Cardiac muscle cell (in vitro differentiated cells and primary cell): ENCODE measurements around the gene SPRR2G. TPM values are rescaled to one million over a fixed set of nuclear protein-coding genes. Genes with fewer than 3 reads are reported as not detected.

Experiments used
- DNase-seq, 2 donors: peaks; one replicate each; pipeline versions ENCODE4 v3.0.0 to v3.0.0-alpha.2; 2010 to 2017; ENCODE audit warnings: low read depth in 1 of 2, low spot score in 1 of 2
- H3K27ac ChIP-seq: fragments of 200-600 bp; sonication (generic); 2 replicates; pipeline ENCODE4 v1.5.1; 2016
- H3K27me3 ChIP-seq: fragments of 200-600 bp; sonication (generic); 2 replicates; pipeline ENCODE4 v1.6.0; 2016; ENCODE audit warnings: control low read depth
- H3K36me3 ChIP-seq: fragments of 200-600 bp; sonication (generic); 2 replicates; pipeline ENCODE4 v1.5.1; 2016; ENCODE audit warnings: control low read depth
- H3K4me1 ChIP-seq: fragments of 200-600 bp; sonication (generic); 2 replicates; pipeline ENCODE4 v1.8.1; 2017; ENCODE audit warnings: low read depth, mild to moderate bottlenecking, mixed run types
- H3K4me3 ChIP-seq: fragments of 200-600 bp; sonication (generic); 2 replicates; pipeline ENCODE4 v1.5.1; 2016; ENCODE audit warnings: mild to moderate bottlenecking
- H3K9me3 ChIP-seq: fragments of 200-600 bp; sonication (generic); 2 replicates; pipeline ENCODE4 v1.5.1; 2017; ENCODE audit warnings: low read depth, mild to moderate bottlenecking, control low read depth
- polyA plus RNA-seq: library from polyadenylated mRNA; unstranded; fragments of >200 nt; fragmentation: Nextera tagmentation; extraction: Ambion mirVana; gene quantifications from 2 replicates; pipeline ENCODE4 v1.2.1, GENCODE V29; 2016
- total RNA-seq: library from RNA; depleted of rRNA; stranded (reverse); fragments of >200 nt; gene quantifications from 2 replicates; pipeline ENCODE4 v1.2.3, GENCODE V29; 2016
- TF ChIP-seq, protein P1 (sequence below): IDR thresholded peaks from 2 replicates; pipeline ENCODE4 v1.5.1; 2012; ENCODE audit warnings: low read depth, mild to moderate bottlenecking, low read length

The SPRR2G gene
- total and polyA plus RNA-seq, 2 experiments from 2014 or later, result not detected

DNA sequence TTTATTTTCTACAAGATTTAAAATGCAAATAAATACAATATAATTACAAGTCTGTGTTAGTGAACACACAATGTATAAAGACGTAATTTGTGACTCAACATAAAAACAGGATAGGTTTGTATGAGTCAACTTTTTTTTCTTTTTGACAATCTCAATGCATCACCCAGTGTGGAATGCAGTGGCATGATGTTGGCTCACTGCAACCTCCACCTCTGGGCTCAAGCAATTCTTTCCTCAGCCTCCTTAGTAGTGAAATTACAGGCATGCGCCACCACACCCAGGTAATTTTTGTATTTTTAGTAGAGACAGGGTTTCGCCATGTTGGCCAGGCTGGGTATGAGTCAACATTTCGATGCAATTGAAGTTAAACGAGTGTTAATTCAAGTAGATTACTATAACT, 50.4 kb downstream of the SPRR2G start:
- TF ChIP-seq, protein P1, sequence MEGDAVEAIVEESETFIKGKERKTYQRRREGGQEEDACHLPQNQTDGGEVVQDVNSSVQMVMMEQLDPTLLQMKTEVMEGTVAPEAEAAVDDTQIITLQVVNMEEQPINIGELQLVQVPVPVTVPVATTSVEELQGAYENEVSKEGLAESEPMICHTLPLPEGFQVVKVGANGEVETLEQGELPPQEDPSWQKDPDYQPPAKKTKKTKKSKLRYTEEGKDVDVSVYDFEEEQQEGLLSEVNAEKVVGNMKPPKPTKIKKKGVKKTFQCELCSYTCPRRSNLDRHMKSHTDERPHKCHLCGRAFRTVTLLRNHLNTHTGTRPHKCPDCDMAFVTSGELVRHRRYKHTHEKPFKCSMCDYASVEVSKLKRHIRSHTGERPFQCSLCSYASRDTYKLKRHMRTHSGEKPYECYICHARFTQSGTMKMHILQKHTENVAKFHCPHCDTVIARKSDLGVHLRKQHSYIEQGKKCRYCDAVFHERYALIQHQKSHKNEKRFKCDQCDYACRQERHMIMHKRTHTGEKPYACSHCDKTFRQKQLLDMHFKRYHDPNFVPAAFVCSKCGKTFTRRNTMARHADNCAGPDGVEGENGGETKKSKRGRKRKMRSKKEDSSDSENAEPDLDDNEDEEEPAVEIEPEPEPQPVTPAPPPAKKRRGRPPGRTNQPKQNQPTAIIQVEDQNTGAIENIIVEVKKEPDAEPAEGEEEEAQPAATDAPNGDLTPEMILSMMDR, result no peak
- Histone ChIP-seq H3K4me3 (no peak overlapping the region), H3K4me1 (no peaks in the 10 kb centered on the region), H3K9me3 (no peaks in the 10 kb centered on the region), H3K36me3 (no peaks in the 10 kb centered on the region), H3K27ac (no peak overlapping the region), H3K27me3 (no peaks in the 10 kb centered on the region)
- DNase-seq, result peak in 1 of 2 donors; percentile 4

Other genes starting within 250 kb of the SPRR2G start
- gene IVL, start 242.3 kb downstream of the SPRR2G start, total RNA-seq, result not detected in 2 replicates
- gene IVL, start 242.3 kb downstream of the SPRR2G start, polyA plus RNA-seq, result not detected in 2 replicates
- gene SPRR5, start 203.7 kb downstream of the SPRR2G start, total RNA-seq, result not detected in 2 replicates
- gene SPRR5, start 203.7 kb downstream of the SPRR2G start, polyA plus RNA-seq, result not detected in 2 replicates
- gene SPRR4, start 180.2 kb downstream of the SPRR2G start, total RNA-seq, result not detected in 2 replicates
- gene SPRR4, start 180.2 kb downstream of the SPRR2G start, polyA plus RNA-seq, result not detected in 2 replicates
- gene SPRR1A, start 166.8 kb downstream of the SPRR2G start, total RNA-seq, result not detected in 2 replicates
- not detected in 2 replicates for gene SPRR1A, start 166.8 kb downstream of the SPRR2G start, polyA plus RNA-seq
- gene SPRR3, start 149.1 kb downstream of the SPRR2G start, total RNA-seq, result not detected in 2 replicates
- gene SPRR3, start 149.1 kb downstream of the SPRR2G start, polyA plus RNA-seq, result not detected in 2 replicates
- not detected in 2 replicates for gene SPRR1B, start 119.7 kb downstream of the SPRR2G start, total RNA-seq
- gene SPRR1B, start 119.7 kb downstream of the SPRR2G start, polyA plus RNA-seq, result not detected in 2 replicates
- not detected in 2 replicates for gene SPRR2D, start 109.8 kb downstream of the SPRR2G start, total RNA-seq
- not detected in 2 replicates for gene SPRR2D, start 109.8 kb downstream of the SPRR2G start, polyA plus RNA-seq
- gene SPRR2A, start 93.4 kb downstream of the SPRR2G start, total RNA-seq, result not detected in 2 replicates
- not detected in 2 replicates for gene SPRR2A, start 93.4 kb downstream of the SPRR2G start, polyA plus RNA-seq
- gene SPRR2B, start 79.3 kb downstream of the SPRR2G start, total RNA-seq, result not detected in 2 replicates
- gene SPRR2B, start 79.3 kb downstream of the SPRR2G start, polyA plus RNA-seq, result not detected in 2 replicates
- not detected in 2 replicates for gene SPRR2E, start 56.4 kb downstream of the SPRR2G start, total RNA-seq
- gene SPRR2E, start 56.4 kb downstream of the SPRR2G start, polyA plus RNA-seq, result not detected in 2 replicates
- gene SPRR2F, start 37.4 kb downstream of the SPRR2G start, total RNA-seq, result 2.9 and 5.1 TPM in 2 replicates
- gene SPRR2F, start 37.4 kb downstream of the SPRR2G start, polyA plus RNA-seq, result 13.9 and 25.7 TPM in 2 replicates
- gene LELP1, start 52.5 kb upstream of the SPRR2G start, total RNA-seq, result not detected in 2 replicates
- gene LELP1, start 52.5 kb upstream of the SPRR2G start, polyA plus RNA-seq, result not detected in 2 replicates
- not detected in 2 replicates for gene PRR9, start 66.7 kb upstream of the SPRR2G start, total RNA-seq
- gene PRR9, start 66.7 kb upstream of the SPRR2G start, polyA plus RNA-seq, result not detected in 2 replicates
- not detected in 2 replicates for gene LORICRIN, start 108.8 kb upstream of the SPRR2G start, total RNA-seq
- gene LORICRIN, start 108.8 kb upstream of the SPRR2G start, polyA plus RNA-seq, result 0.19 TPM in 1 of 2 replicates, not detected in the other
- gene PGLYRP3, start 162.1 kb upstream of the SPRR2G start, total RNA-seq, result not detected in 2 replicates
- gene PGLYRP3, start 162.1 kb upstream of the SPRR2G start, polyA plus RNA-seq, result not detected in 2 replicates
- gene PGLYRP4, start 198.0 kb upstream of the SPRR2G start, total RNA-seq, result not detected in 2 replicates
- 0.33 TPM in 1 of 2 replicates, not detected in the other for gene PGLYRP4, start 198.0 kb upstream of the SPRR2G start, polyA plus RNA-seq
- 0.74 and 1.3 TPM in 2 replicates for gene S100A9, start 207.0 kb upstream of the SPRR2G start, total RNA-seq
- 3.0 TPM in 1 of 2 replicates, not detected in the other for gene S100A9, start 207.0 kb upstream of the SPRR2G start, polyA plus RNA-seq
- not detected in 2 replicates for gene S100A12, start 224.7 kb upstream of the SPRR2G start, total RNA-seq
- gene S100A12, start 224.7 kb upstream of the SPRR2G start, polyA plus RNA-seq, result not detected in 2 replicates
- 1.9 TPM in 1 of 2 replicates, not detected in the other for gene S100A8, start 240.2 kb upstream of the SPRR2G start, total RNA-seq
- 4.4 and 12.2 TPM in 2 replicates for gene S100A8, start 240.2 kb upstream of the SPRR2G start, polyA plus RNA-seq